Lung (tissue), 16 donors: Measurements from ENCODE around the gene P3H3. TPM values are rescaled to one million over a fixed set of nuclear protein-coding genes. Genes with fewer than 3 reads are reported as not detected.

Experiments
- ATAC-seq: fragments of 200-7000 bp; cut with Tn5 transposase; one replicate; pipeline ENCODE4 v1.9.1; 2020; ENCODE audit warnings: moderate number of reproducible peaks; ENCODE audit not compliant: insufficient read depth, low FRiP score
- DNase-seq, 3 donors: peaks; one replicate each; pipeline ENCODE4 v3.0.0-alpha.2; 2013 to 2017
- H3K27ac ChIP-seq, 2 donors: one replicate each; pipeline ENCODE4 v1.5.1; 2013; ENCODE audit warnings: mild to moderate bottlenecking in 2 of 2, moderate library complexity in 2 of 2, control low read depth in 1 of 2, inconsistent platforms in 1 of 2, low read depth in 1 of 2, low read length in 1 of 2
- H3K27me3 ChIP-seq, 3 donors: one replicate each; pipeline ENCODE4 v1.5.1; 2013; ENCODE audit warnings: low read length in 2 of 3; ENCODE audit not compliant: control insufficient read depth in 3 of 3, insufficient read depth in 3 of 3
- H3K36me3 ChIP-seq, 4 donors: one replicate each; pipeline ENCODE4 v1.5.1; 2013; ENCODE audit warnings: low read length in 4 of 4, mild to moderate bottlenecking in 1 of 4, moderate library complexity in 1 of 4; ENCODE audit not compliant: control insufficient read depth in 4 of 4, insufficient read depth in 4 of 4
- H3K4me1 ChIP-seq, 5 donors: one replicate each; pipeline ENCODE4 v1.5.1; 2013; ENCODE audit warnings: low read length in 5 of 5, mild to moderate bottlenecking in 2 of 5, moderate library complexity in 1 of 5; ENCODE audit not compliant: control insufficient read depth in 5 of 5, insufficient read depth in 5 of 5
- H3K4me3 ChIP-seq: one replicate; pipeline ENCODE4 v1.5.1; 2013; ENCODE audit warnings: mild to moderate bottlenecking, control low read depth, moderate library complexity
- H3K9ac ChIP-seq, 2 donors: one replicate each; pipeline ENCODE4 v1.5.1; 2013; ENCODE audit warnings: low read length in 2 of 2, control low read depth in 1 of 2; ENCODE audit not compliant: insufficient read depth in 1 of 2
- H3K9me3 ChIP-seq, 4 donors: one replicate each; pipeline ENCODE4 v1.5.1; 2013; ENCODE audit warnings: low read length in 3 of 4, mild to moderate bottlenecking in 1 of 4, moderate library complexity in 1 of 4; ENCODE audit not compliant: control insufficient read depth in 4 of 4, insufficient read depth in 3 of 4
- CTCF ChIP-seq: IDR thresholded peaks from 2 replicates; pipeline ENCODE4 v1.5.1; 2012; ENCODE audit warnings: mild to moderate bottlenecking; ENCODE audit errors: control extremely low read depth, extremely low read depth
- WGBS, 2 donors: extraction: QIAGEN DNeasy Blood & Tissue Kit; methylation state at CpG; one replicate each; pipeline ENCODE4 v1.1.7; 2013; 5-methylcytosine and 5-hydroxymethylcytosine counted together
- long read RNA-seq, 5 donors: transcript quantifications; one replicate each; lab custom pipeline, GENCODE V29; 2026
- polyA plus RNA-seq, 2 donors: library from polyadenylated mRNA; stranded (reverse); fragments of 200-250 nt; gene quantifications; one replicate each; pipeline ENCODE4 v1.2.1, GENCODE V29; 2013
- total RNA-seq, 2 donors: library from RNA; depleted of rRNA in 1 of 2; stranded (reverse); fragments of >200 nt in 1 of 2; gene quantifications; one replicate each; pipeline ENCODE4 v1.2.1, GENCODE V29; 2014 to 2021
- donor health status: control.
- donor health status: control.
- donor health status: Bipolar disorder and iron deficiency.
- donor health status: healthy.
- donor health status: DM: yes; HTN: yes; CAD: no.

Gene P3H3
- total RNA-seq, result 10 to 100 TPM; 16.1 to 23.3 TPM
- polyA plus RNA-seq, result 10 to 100 TPM in 1 of 2 donors, 1 to 10 TPM in 1; 9.3 to 12.2 TPM
- long read RNA-seq, donor 1, partial matches to known transcripts, result 0 of 4 reads
- long read RNA-seq, donor 1, other reads (novel, unspliced or antisense), result 0 of 4 reads
- long read RNA-seq, donor 2, partial matches to known transcripts, result 0 of 1 reads
- long read RNA-seq, donor 2, other reads (novel, unspliced or antisense), result 0 of 1 reads
- long read RNA-seq, donor 3, partial matches to known transcripts, result 0 of 2 reads
- long read RNA-seq, donor 3, other reads (novel, unspliced or antisense), result 0 of 2 reads
- long read RNA-seq, donor 4, result 0 reads
- long read RNA-seq, donor 5, partial matches to known transcripts, result 0 of 3 reads
- long read RNA-seq, donor 5, other reads (novel, unspliced or antisense), result 0 of 3 reads

- no peak for ATAC-seq
- peak within 1 kb of the TSS; percentile 49 to 55 for H3K9ac ChIP-seq
- peak within 1 kb of the TSS; percentile 62 to 77 for H3K27ac ChIP-seq
- TF ChIP-seq CTCF, result no peak
- H3K36me3 ChIP-seq, result peaks cover 0 to 6% (median 3%) of the 10 kb centered on the region in 4 donors
- H3K9me3 ChIP-seq, result no peaks in the 10 kb centered on the region
- WGBS, 2 donors, result 1 to 2% methylated on average over 34 to 60 of the region's 60 CpGs
- peaks cover 0 to 5% (median 0%) of the 10 kb centered on the region in 3 donors for H3K27me3 ChIP-seq
- H3K4me1 ChIP-seq, result peaks cover 0 to 29% (median 5%) of the 10 kb centered on the region in 5 donors
- peak within 1 kb of the TSS; percentile 60 for H3K4me3 ChIP-seq
- peak; percentile 70 to 82 (median 75) for DNase-seq
These were observed at the start of gene P3H3 for GRCh38 chr12:6827982-6828780. P3H3 (plus strand) TSS chr12:6828407; CDS start chr12:6828441, 34 bp downstream.

- peak; percentile 99 for TF ChIP-seq CTCF
- H3K4me3 ChIP-seq, result peak overlapping the region; percentile 37
- H3K4me1 ChIP-seq, result peaks cover 0 to 17% (median 2%) of the 10 kb centered on the region in 5 donors
- no peak overlapping the region for H3K9ac ChIP-seq
- no peaks in the 10 kb centered on the region for H3K27me3 ChIP-seq
- 5% methylated on average over 34 to 35 of the region's 35 CpGs for WGBS, 2 donors
- ATAC-seq (peak; percentile 94), DNase-seq (peak; percentile 95 to 97 (median 96))
- H3K27ac ChIP-seq, result peak overlapping the region in 1 of 2 donors; percentile 69
- peaks cover 0 to 2% (median 0%) of the 10 kb centered on the region in 4 donors for H3K36me3 ChIP-seq
- no peaks in the 10 kb centered on the region for H3K9me3 ChIP-seq
These were observed 49.3 kb upstream of the P3H3 start for GRCh38 chr12:6778574-6779550.

- Histone ChIP-seq H3K9ac (no peak overlapping the region), H3K36me3 (peaks cover 0 to under 1% (median 0%) of the 10 kb centered on the region in 4 donors), H3K9me3 (no peaks in the 10 kb centered on the region), H3K27me3 (no peaks in the 10 kb centered on the region), H3K27ac (no peak overlapping the region), H3K4me3 (no peak overlapping the region), H3K4me1 (peaks cover 0 to 15% (median 2%) of the 10 kb centered on the region in 5 donors)
- ATAC-seq (no peak), DNase-seq (no peak)
- TF ChIP-seq CTCF, result no peak
- WGBS, 2 donors, result 87 to 91% methylated on average over 6 of the region's 6 CpGs
These were observed 48.3 kb upstream of the P3H3 start for GRCh38 chr12:6779708-6780432.
